BE2C (cell line): Measurements from ENCODE around the gene HUS1B.

Source experiments
- DNase-seq: peaks from one replicate; pipeline ENCODE4 v3.0.0-alpha.2; 2020
- H3K27me3 ChIP-seq: fragments of 250-450 bp; sonication (Bioruptor Pico); 2 replicates; pipeline ENCODE4 v1.5.1; 2020; ENCODE audit warnings: mild to moderate bottlenecking
- H3K36me3 ChIP-seq: fragments of 250-450 bp; sonication (Bioruptor Pico); 2 replicates; pipeline ENCODE4 v1.5.1; 2020; ENCODE audit warnings: mild to moderate bottlenecking
- H3K4me1 ChIP-seq: fragments of 250-450 bp; sonication (Bioruptor Pico); 2 replicates; pipeline ENCODE4 v1.5.1; 2020
- H3K4me3 ChIP-seq: 2 replicates; pipeline ENCODE4 v1.5.1; 2011; ENCODE audit warnings: low read depth, low read length
- H3K9me3 ChIP-seq: fragments of 250-450 bp; sonication (Bioruptor Pico); 2 replicates; pipeline ENCODE4 v1.5.1; 2020
- TF ChIP-seq, protein P1 (sequence below): IDR thresholded peaks from 2 replicates; pipeline ENCODE4 v1.5.1; 2012; ENCODE audit warnings: mild to moderate bottlenecking, low read depth, low read length

Gene HUS1B

DNA sequence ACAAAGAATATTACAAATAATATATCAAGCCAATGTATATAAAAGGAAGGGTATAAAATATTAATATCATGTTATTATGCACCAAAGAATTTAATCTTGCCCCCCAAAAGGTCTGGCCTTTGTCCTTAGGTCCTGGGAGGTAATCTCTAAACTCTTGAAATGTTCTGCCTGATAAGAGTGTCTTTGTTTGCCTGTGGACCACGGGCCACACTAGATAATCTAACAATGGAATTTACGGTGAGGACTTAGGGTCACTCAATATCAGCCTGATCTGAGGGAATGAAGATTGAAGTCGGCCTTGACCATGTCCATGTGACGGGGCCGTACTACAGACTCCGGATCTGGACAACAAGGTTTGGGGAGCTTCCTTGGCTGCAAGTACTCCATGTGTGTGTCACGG, 42.9 kb downstream of the HUS1B start:
- no peak overlapping the region for H3K4me3 ChIP-seq
- DNase-seq = no peak
- H3K27me3 ChIP-seq = no peaks in the 10 kb centered on the region
- TF ChIP-seq, protein P1, sequence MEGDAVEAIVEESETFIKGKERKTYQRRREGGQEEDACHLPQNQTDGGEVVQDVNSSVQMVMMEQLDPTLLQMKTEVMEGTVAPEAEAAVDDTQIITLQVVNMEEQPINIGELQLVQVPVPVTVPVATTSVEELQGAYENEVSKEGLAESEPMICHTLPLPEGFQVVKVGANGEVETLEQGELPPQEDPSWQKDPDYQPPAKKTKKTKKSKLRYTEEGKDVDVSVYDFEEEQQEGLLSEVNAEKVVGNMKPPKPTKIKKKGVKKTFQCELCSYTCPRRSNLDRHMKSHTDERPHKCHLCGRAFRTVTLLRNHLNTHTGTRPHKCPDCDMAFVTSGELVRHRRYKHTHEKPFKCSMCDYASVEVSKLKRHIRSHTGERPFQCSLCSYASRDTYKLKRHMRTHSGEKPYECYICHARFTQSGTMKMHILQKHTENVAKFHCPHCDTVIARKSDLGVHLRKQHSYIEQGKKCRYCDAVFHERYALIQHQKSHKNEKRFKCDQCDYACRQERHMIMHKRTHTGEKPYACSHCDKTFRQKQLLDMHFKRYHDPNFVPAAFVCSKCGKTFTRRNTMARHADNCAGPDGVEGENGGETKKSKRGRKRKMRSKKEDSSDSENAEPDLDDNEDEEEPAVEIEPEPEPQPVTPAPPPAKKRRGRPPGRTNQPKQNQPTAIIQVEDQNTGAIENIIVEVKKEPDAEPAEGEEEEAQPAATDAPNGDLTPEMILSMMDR = no peak
- H3K4me1 ChIP-seq = no peaks in the 10 kb centered on the region
- H3K36me3 ChIP-seq = no peaks in the 10 kb centered on the region
- H3K9me3 ChIP-seq = no peaks in the 10 kb centered on the region

DNA sequence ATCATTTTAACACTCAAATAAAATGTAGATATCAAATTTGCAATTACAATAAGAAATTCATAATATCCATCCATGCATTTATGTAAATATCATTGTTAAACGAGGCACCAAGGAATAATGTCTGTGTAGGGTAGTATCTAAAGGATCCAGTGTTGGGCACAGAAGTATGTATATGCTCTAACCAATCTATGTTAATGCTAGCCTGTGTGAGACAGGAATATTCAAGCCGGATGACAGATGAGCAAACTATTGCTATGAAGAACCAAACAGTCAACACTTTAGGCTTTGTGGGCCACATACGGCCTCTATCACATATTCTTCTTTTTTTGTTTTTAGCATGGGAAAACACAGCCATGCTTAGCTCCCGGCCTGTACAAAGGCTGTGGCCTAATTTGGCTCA, 45.0 kb downstream of the HUS1B start:
- H3K4me3 ChIP-seq = no peak overlapping the region
- no peaks in the 10 kb centered on the region for H3K9me3 ChIP-seq
- no peaks in the 10 kb centered on the region for H3K36me3 ChIP-seq
- TF ChIP-seq, protein P1 = no peak
- no peaks in the 10 kb centered on the region for H3K27me3 ChIP-seq
- no peaks in the 10 kb centered on the region for H3K4me1 ChIP-seq
- DNase-seq = no peak

DNA sequence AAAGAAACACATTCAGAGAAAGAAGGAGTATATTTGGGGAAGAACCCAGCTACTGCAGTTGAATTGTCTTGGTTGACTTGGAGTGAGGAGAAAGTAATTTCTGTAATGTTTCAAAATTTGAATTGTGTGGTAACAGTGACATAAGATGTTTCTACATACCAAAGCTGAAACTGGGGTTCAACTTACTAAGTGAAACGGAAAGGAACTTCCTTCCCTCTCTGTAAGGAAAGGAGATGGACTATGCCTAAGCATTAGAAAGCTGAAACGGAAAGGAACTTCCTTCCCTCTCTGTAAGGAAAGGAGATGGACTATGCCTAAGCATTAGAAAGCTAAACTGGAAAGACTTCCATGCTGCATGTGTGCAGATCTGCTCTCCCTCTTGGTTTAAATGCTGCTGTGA, 46.0 kb downstream of the HUS1B start:
- Histone ChIP-seq H3K9me3 (no peaks in the 10 kb centered on the region), H3K27me3 (no peaks in the 10 kb centered on the region), H3K4me3 (no peak overlapping the region), H3K4me1 (no peaks in the 10 kb centered on the region), H3K36me3 (no peaks in the 10 kb centered on the region)
- no peak for DNase-seq
- TF ChIP-seq, protein P1 = no peak

DNA sequence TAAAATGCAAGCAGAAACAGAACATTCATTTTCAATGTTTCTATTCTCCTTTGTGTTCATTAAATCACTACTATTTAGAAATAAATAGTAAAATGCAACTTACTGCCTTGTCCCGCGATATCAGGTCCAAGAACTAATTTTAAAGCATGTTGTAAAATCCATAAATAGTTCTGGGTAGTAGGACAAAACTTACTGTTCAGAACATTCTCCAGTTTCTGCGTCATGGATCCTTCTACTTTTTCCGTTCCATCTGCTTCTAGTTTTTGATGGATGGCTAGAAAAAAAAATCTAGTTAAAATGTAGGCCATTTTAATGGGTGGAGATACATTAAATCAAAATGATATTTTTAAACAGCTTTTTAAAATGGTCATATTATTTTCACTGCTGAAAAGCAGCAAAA, 47.0 kb downstream of the HUS1B start:
- no peaks in the 10 kb centered on the region for H3K36me3 ChIP-seq
- TF ChIP-seq, protein P1 = no peak
- H3K27me3 ChIP-seq = no peaks in the 10 kb centered on the region
- no peak for DNase-seq
- H3K4me3 ChIP-seq = no peak overlapping the region
- no peaks in the 10 kb centered on the region for H3K9me3 ChIP-seq
- H3K4me1 ChIP-seq = no peaks in the 10 kb centered on the region

DNA sequence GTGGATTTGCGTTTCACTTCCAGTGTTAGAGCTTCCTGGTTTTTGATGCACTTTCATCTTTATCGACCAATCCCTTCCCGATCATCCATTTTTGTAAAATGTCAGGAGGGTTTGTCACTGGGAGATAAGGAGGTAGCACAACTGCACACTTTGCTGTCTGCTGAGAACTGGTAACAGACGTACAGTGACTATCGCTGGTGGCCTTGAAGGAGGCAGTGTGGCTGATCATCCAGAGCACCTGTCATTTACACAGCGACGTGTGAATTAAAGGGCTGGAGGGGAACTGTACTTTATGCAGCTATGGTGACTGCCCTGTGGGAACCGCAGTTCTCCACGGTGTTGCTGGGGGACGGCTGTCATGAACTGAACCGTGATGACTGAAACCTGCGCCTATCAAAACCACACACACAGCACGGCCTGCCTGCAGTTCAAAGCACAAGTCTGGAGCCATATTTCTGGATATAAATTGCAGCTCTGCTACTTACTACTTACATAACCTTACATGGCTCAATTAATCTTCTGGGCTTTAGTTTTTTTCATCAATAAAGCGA, 50.0 kb downstream of the HUS1B start:
- no peaks in the 10 kb centered on the region for H3K36me3 ChIP-seq
- H3K27me3 ChIP-seq = no peaks in the 10 kb centered on the region
- DNase-seq = no peak
- H3K4me1 ChIP-seq = no peaks in the 10 kb centered on the region
- H3K4me3 ChIP-seq = no peak overlapping the region
- no peaks in the 10 kb centered on the region for H3K9me3 ChIP-seq
- TF ChIP-seq, protein P1 = no peak
